Transverse colon (tissue), 4 donors: Measurements from ENCODE around the gene AGTPBP1. TPM values are rescaled to one million over a fixed set of nuclear protein-coding genes. Genes with fewer than 3 reads are reported as not detected.

Source experiments
- DNase-seq: peaks from one replicate; pipeline ENCODE4 v3.0.0-alpha.2; 2019
- H3K27ac ChIP-seq, 4 donors: fragments of 200-600 bp; sonication (generic); 2 replicates each; pipeline ENCODE4 v1.5.1; 2016 to 2018; ENCODE audit warnings: inconsistent platforms in 4 of 4
- H3K27me3 ChIP-seq: fragments of 200-600 bp; sonication (generic); 2 replicates; pipeline ENCODE4 v1.5.1; 2017; ENCODE audit warnings: inconsistent platforms
- H3K36me3 ChIP-seq, 4 donors: fragments of 200-600 bp; sonication (generic); 2 replicates each; pipeline ENCODE4 v1.5.1; 2017 to 2019; ENCODE audit warnings: inconsistent platforms in 4 of 4
- H3K4me1 ChIP-seq, 4 donors: fragments of 200-600 bp; sonication (generic); 2 replicates each; pipeline ENCODE4 v1.5.1; 2017 to 2020; ENCODE audit warnings: inconsistent platforms in 4 of 4
- H3K4me3 ChIP-seq, 4 donors: fragments of 200-600 bp; sonication (generic); 1 replicate in 1 of 4; 2 replicates in 3 of 4; pipeline versions ENCODE4 v1.5.1 to v1.6.1; 2017 to 2019; ENCODE audit warnings: inconsistent platforms in 4 of 4
- H3K9me3 ChIP-seq, 2 donors: fragments of 200-600 bp; sonication (generic); 2 replicates each; pipeline ENCODE4 v1.5.1; 2017 to 2019; ENCODE audit warnings: inconsistent platforms in 2 of 2
- CTCF ChIP-seq, 5 experiments: fragments of 200-600 bp in 3 of 5; fragments of 450-650 bp in 2 of 5; sonication (generic) in 3 of 5; IDR thresholded peaks; 1 replicate in 2 of 5; 2 replicates in 3 of 5; pipeline ENCODE4 v1.5.1; 2016 to 2017; ENCODE audit warnings: antibody characterized with exemption in 5 of 5, inconsistent platforms in 3 of 5, mild to moderate bottlenecking in 2 of 5, moderate library complexity in 1 of 5
- EP300 ChIP-seq: sonication (generic); formaldehyde crosslinking; IDR thresholded peaks from one replicate; pipeline ENCODE4 v1.6.1; 2017; ENCODE audit warnings: antibody characterized with exemption, low read depth
- POLR2A ChIP-seq: fragments of 450-650 bp; IDR thresholded peaks from one replicate; pipeline ENCODE4 v1.6.1; 2016; ENCODE audit warnings: antibody characterized with exemption, mild to moderate bottlenecking, moderate library complexity
- POLR2AphosphoS5 ChIP-seq, 3 donors: sonication (generic); formaldehyde crosslinking; IDR thresholded peaks; one replicate each; pipeline ENCODE4 v1.6.1; 2016; ENCODE audit warnings: antibody characterized with exemption in 3 of 3
- WGBS, 2 donors: methylation state at CpG; one replicate each; pipeline ENCODE4 v1.1.5; 2018; ENCODE audit warnings: low coverage in 1 of 2; 5-methylcytosine and 5-hydroxymethylcytosine counted together
- in situ Hi-C, 4 donors: fragments of 200-750 bp; cut with MboI; loops; one replicate each; pipeline versions ENCODE4 v1.15.0 to v1.15.1; 2017; ENCODE audit warnings: low sequenced_read_pairs in 3 of 4, low pct_ligation_motif_present in 1 of 4, low pct_unique_long_range_greater_than_20kb in 1 of 4
- intact Hi-C: fragments of 100-400 bp; cut with DNase I; formaldehyde crosslinking; loops from one replicate; pipeline ENCODE4 v1.15.1; 2023; ENCODE audit warnings: low total_unique reads
- total RNA-seq, 4 donors: library from RNA; depleted of rRNA; stranded (reverse); fragments of >200 nt; gene quantifications; one replicate each; pipeline ENCODE4 v1.1.0, GENCODE V29; 2016

The AGTPBP1 gene
- total RNA-seq, 4 donors from 2014 or later, result 4.1 to 21.0 (median 15.4) TPM

GRCh38 chr9:85501456-85501855 is 240.3 kb downstream of the AGTPBP1 start:
- H3K4me3 ChIP-seq, result no peak overlapping the region
- TF ChIP-seq EP300, result no peak
- TF ChIP-seq POLR2AphosphoS5 (IDR thresholded peaks at IDR 0.05), result no peak
- TF ChIP-seq CTCF (IDR thresholded peaks at IDR 0.05), result no peak
- no peak for TF ChIP-seq POLR2A
- in situ Hi-C loops (no loop called here), intact Hi-C loops (no loop called here)
- no peak overlapping the region for H3K27ac ChIP-seq
- peaks cover 0 to 8% of the 10 kb centered on the region in 2 donors for H3K9me3 ChIP-seq
- DNase-seq, result no peak
- no peaks in the 10 kb centered on the region for H3K27me3 ChIP-seq
- H3K4me1 ChIP-seq, result no peaks in the 10 kb centered on the region
- no peaks in the 10 kb centered on the region for H3K36me3 ChIP-seq
- WGBS, 2 donors, result 71 to 83% methylated on average over 2 to 6 of the region's 6 CpGs

Other genes starting within 250 kb of the AGTPBP1 start
- 10 to 100 TPM; 24.7 to 51.5 (median 34.5) TPM for gene NAA35, start 199.2 kb upstream of the AGTPBP1 start, total RNA-seq